ENCODE results near the gene STYXL2.

STYXL2 gene

GRCh38 chr1:167135281-167135840 is 41.5 kb downstream of the STYXL2 start:
- DNase-seq (ENCODE audit: low read depth, low spot score): no peak

- DNase-seq (ENCODE audit: low read depth, low spot score): no peak
Measured at GRCh38 chr1:167136191-167136614, 42.3 kb downstream of the STYXL2 start.

DNA sequence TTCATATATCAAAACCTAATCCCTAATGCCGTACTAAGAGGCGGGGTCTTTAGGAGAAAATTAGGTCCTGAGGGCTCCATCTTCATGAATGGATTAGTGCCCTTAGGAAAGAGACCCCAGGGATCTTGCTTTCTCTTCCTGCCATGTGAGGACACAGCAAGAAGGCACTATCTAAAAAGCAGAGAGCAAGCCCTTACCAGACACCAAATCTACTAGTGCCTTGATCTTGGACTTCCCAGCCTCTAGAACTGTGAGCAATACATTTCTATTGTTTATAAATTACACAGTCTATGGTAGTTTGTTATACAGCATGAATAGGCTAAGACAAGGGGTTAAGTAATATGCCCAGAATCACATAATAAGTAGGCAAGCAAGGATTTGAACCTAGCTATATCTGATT is 42.9 kb downstream of the STYXL2 start:
- DNase-seq (ENCODE audit: low read depth, low spot score): no peak

DNA sequence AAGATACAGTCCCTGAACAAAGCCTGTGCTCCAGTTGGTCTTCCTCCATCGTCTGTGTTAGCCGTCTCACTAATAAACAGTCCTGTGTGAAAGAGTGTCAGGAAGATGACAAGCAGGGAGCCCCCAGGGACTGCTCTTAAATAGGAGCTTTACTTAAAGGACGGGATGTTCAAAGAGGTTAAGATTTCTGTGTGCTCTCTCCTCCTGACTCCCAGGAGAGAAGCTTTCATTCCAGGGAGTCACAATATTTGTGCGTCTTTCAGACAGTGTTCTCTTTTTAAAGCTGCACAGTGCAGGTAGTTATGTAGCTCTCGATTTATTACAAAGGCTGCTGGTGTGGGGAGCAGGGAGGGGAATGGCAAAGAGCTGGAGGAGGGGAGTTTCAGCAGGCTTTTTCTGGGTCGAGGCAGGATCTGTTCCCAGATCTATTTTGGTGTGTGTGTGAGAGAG is 43.5 kb downstream of the STYXL2 start:
- no peak for DNase-seq (ENCODE audit: low read depth, low spot score)

- DNase-seq (ENCODE audit: low read depth, low spot score): no peak
Measured at GRCh38 chr1:167137793-167138510, 44.1 kb downstream of the STYXL2 start.

- no peak for DNase-seq (ENCODE audit: low read depth, low spot score)
Measured at GRCh38 chr1:167138703-167139102, 44.8 kb downstream of the STYXL2 start.

GRCh38 chr1:167141963-167142362 is 48.1 kb downstream of the STYXL2 start:
- no peak for DNase-seq (ENCODE audit: low read depth, low spot score)
